GM19043 (cell line): ENCODE measurements around the gene PPP3CA.
"Not testable (repeated sequence)": the region's sequence is repeated elsewhere in the genome, so short reads cannot be mapped to it uniquely, and the experiment has no call there.

Experiments used
- ATAC-seq: cut with Tn5 transposase; IDR thresholded peaks from one replicate; pipeline ENCODE4 v1.9.1; 2021; ENCODE audit warnings: low read depth; ENCODE audit not compliant: unreplicated experiment

Gene PPP3CA

DNA sequence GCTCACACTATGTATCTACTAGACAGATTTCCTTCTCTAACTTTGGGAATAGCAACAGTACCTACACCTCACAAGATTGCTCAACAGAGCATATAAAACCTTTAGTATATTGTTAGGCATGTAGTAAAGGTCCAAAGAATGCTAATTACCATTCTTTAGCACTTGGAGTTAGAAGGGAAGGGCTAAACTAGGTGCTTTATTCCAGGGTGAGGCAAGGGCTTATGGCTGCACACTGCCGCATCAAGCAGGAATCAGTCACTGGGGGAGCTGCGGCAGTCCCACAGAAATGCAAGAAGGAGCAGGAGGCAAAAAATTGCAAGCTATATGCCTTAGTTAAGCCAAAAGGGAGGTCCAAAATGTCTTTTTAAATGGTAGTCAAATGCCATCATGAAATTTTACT, 162.7 kb downstream of the PPP3CA start:
- no peak for ATAC-seq

DNA sequence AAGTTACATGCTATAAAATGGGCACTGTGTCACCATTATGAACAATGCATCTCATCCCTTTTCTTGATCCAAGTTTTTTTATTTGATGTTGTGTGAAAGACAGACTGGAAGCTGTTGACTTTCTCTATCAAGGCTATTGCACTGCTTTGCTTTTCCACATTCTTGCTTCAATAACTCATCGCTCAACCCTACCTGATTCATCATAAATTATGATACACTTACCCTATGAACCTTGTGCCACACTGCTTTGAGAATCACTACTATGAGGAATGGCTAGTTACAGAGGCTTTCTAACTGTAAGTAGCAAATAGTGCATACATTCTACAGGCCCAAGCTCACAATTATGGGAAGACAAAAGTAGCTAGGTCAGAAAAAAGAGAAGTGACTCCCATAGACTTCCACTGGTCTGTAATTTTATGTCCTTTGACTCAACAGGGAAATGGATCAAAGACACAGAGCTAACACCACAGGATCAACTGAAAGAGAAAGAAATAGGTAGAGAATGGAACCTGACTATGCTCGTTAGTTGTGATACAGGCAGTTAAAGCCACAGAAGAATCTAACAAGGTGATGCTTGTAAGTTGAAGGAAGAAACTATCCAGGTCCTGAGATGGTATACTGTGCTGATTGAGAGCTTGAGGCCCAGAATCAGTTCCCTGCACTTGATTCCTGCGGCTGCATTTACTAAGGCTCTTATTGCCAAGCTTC, 163.5 kb downstream of the PPP3CA start:
- ATAC-seq: no peak

DNA sequence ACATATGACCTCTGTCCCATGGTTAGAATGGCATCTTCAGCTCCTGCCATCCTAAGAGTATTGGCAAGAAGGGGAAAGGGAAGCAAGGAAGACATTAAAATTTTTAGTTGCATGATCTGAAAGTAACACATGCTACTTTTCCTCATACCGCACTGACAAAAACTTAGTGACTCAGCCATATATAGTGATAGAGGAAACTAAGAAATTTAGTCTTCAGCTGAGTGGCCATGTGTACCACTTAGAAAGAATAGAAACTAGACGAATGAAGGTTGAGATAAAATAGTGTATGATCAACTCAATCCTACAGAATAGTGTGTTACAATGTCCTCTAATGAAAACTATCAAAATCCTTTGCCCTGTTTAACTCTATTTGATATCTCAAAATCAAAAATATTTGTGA, 164.1 kb downstream of the PPP3CA start:
- ATAC-seq: no peak

DNA sequence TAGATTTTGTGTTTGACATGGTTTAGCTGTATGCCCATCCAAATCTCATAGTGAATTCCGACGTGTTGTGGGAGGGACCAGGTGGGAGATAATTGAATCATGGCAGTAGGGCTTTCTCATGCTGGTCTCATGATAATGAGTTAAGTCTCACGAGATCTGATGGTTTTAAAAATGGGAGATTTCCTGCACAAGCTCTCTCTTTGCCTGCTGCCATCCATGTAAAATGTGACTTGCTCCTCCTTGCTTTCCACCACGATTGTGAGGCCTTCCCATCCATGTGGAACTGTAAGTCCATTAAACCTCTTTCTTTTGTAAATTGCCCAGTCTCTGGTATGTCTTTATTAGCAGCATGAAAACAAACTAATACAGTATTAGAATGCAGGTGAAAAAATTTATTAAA, 164.6 kb downstream of the PPP3CA start:
- ATAC-seq: not testable (repeated sequence)

DNA sequence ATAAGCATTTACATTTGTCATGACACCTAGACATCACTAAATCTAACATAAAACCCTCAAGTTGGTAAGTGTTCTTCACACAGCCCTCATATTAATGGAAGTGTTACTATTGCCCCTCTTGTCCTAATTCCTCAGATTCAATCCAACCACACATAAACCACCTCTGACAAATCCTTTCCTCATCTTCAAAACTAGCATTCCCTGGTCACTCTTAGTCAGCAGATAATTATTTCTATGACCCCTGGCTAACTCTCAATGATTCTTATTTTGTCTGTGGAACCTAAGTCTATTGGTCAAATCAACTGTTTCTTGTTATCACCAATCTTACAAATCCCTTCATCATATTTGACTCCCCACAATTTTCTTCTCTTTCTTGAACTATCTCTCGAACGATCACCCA, 168.6 kb downstream of the PPP3CA start:
- no peak for ATAC-seq

DNA sequence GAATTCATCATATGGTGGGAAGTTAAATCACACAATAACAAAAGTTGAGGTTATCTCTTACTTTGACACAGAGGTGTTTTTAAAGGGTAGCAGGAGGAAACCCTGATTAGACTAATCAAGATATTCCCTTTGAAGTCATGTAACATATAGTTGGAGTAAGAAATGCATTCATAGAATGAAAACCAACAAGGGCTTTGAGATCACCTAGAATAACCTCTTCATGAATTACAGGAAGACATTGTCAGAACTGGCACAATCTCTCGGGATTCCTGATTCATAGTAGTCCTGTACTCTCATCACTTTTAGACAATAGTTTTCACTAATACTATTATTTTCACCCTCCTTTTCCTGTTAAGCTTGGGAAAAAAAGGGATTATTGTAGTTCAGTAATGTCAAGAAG, 170.2 kb downstream of the PPP3CA start:
- ATAC-seq: no peak

DNA sequence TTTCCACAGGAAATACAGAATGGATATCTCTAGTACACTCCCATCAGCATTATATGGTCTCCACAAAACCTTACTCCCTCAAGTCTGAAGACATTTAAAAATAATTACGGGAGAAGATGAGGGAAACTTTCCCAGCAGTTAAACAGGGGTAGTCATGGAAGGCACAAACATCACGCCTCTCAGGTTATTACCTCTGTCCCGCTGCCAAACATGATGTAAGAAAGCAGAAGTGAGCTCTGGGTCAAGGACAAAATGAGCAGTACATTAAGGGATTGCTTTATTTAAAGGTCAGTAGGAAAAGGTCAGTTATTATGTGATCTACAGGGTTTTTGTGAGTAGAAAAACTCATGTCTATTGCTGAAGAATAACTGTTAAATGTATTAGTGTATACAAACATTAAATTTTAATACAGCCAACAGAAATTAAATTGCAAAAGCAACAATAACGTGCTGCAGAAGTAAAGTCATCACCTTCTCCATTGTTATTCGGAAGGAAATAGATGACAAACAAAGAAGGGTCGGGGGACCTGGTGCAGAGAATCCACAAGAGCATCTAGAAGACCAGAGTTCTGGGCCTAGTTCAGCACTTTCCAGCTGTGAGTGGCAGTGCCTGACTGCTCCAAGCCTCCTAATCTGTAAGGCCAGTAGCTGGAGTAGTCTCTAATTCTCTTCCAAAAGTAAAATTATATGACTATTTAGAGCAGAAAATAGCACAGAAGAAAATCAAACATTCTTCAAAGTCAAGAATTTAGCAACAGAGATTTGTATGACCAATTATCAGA, 171.2 kb downstream of the PPP3CA start:
- no peak for ATAC-seq

DNA sequence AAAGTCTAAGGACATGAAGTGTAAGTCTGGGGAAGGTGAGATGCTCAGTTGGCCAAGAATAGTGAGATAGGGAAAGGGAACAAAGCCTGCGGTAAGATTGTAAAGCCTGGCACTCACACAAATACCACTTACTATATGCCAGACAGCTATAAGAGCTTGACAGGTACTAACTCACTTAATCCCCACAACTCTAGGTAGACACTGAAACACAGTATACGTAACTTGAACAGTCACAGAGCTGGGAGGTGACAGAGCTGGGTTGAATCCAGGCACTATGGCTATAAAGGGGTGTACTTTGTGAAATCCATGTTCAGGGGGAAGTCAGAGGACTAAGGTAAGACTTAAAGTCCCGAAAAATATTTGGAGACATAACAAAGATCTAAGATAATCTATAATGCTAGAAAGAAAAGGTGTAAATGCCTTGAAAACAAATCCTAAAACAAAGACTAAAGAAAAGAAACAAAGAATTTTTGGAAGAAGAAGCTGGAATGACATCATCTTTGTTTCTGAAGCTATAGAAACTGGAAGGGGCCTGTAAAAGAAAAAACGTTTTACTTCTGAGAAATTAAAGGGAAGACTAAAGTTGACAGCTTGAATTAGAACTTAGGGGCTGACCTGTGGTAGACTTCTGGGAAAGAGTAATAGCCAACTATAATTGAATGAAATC, 172.5 kb downstream of the PPP3CA start:
- ATAC-seq: no peak

DNA sequence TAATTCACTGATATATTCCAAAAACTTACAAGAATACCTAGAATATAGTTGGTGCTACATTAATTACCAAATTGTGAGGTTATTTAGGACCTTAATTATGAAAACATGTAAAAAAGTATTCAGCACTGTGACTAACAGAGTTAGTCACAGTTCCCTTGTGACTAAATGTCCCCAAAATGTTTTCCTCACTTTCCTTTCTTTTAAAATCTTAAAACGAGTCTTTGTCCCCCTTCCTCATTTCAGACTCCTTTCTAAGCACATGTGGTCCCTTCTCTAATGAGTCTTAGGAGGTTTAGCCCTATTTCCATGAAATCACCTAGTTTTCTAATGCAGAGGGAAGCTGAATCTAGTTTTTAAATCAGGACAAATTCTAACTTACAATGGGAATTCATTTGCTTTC, 175.0 kb downstream of the PPP3CA start:
- no peak for ATAC-seq

DNA sequence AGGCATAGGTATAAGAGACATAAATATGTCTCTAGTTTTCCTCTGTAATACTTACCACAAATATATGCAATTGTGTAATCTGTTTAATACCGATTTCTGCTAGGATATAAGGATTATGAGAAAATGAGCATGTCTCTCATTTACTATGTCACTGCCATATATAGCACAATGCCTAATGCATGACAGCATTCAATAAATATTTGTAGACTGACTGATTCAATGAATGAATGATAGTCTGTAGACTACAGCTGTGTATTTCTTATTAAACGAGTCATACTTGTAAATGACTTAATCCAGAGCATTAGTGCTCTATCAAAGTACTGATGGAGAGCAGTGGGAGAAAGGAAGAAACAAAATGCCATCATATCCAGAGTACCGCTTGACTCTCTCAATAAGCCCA, 175.6 kb downstream of the PPP3CA start:
- no peak for ATAC-seq

DNA sequence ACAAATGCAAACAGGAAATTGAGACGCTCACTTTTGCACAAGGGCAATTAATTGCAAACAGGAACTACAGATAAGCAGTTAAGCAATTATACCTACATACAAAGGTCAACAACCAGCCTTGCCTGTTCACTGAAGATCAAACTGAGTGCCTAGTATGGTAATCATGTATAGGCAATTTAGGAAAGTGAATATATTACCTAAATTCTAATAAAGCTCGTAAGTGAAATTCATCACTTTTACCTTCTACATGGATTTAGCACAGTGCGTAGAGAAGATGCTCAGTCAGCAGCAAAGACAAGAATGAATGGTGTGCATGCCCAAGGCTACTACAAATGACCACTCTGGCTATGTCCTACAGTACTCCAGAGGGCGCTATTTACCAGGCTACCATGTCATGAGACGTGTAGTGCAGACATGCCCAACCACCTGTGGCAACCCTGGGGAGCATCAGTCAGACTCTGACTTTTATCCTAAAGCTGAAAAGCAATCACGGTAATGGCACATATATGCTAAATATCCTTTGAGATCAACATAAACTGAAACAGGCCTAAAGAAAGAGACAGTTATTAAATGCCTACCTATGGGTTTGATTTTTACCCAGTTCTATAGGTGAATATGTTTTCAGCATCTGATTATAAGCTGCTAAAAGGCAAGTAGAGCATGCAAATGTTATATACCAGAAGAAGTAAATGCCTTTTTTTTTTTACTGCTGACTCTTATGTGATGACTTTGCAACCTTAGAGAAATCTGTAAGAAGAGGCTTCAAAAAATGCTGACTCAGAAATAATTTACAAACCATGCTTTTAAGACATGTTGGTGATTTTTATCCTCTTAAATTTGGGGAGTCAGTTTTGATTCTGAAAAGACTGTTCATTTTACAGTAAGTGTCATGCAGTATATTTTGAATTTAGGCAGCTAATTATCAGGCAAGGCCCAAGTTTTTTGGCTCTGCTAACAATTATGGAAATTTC, 178.0 kb downstream of the PPP3CA start:
- ATAC-seq: peak; percentile 96

DNA sequence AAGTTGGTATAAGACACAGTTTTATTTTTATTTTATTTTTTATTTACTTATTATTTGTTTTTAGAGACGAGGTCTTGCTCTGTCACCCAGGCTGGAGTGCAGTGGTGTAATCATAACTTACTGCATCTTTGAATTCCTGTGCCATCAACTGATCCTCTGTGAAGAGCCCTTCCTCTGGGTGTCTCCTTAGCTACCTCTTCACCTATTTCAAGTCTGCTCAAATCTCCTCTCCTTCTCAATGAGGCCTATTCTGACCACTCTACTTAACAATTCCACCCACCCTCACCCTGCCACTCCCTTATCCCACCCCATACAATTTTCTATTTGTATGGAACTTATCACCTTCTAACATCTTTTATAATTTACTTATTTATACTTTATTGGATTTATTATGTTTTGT, 183.4 kb downstream of the PPP3CA start:
- ATAC-seq: no peak

DNA sequence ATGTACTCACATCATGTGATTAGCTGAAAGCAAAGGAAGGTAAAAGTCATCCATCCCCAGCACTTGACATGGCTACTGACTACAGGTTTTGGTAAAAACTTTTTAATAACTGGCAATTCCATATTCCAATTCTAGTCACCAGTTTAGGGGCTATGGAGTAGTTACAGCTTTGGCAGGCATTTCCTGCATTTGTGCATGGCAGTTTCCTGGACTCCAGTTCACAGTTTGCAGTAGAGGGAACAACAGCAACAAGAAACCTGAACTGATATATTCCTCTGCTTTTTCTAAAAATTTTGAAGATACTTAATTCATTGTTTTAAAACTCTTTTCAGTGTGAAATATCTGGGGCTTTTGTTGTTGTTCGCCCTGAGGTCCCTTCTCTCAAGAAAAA, 184.3 kb downstream of the PPP3CA start:
- ATAC-seq: no peak

DNA sequence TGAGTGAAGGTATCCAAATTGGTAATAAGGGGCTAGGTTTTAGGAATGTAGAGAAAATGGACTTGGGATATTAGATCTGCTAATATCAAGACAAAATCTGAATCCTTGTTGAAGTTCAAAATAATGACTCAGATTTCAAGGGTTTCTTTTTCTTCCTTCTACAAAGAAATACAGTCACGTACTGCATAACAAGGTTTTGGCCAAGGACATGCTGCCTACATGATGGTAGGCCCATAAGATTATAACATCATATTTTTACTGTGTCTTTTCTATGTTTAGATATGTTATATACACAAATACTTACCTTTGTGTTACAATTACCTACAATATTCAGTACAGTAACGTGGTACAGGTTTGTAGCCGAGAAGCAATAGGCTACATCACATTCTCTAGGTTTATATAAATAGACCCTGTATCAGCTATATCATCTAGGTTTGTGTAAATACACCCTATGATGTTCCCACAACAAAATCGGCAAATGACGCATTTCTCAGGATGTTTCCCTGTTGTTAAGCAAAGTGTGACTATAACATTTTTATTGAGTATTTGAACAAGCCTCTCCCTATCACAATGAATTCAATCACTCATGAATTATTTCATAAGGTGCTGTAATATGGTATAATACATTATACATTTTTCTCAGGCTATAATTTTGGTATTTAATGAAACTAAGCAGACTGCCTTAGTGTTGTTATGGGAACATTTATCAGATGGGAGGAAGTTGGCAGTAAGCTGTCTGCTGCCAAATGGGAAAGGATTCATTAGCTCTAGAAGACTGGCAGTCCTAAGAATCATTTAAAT, 186.3 kb downstream of the PPP3CA start:
- ATAC-seq: no peak

DNA sequence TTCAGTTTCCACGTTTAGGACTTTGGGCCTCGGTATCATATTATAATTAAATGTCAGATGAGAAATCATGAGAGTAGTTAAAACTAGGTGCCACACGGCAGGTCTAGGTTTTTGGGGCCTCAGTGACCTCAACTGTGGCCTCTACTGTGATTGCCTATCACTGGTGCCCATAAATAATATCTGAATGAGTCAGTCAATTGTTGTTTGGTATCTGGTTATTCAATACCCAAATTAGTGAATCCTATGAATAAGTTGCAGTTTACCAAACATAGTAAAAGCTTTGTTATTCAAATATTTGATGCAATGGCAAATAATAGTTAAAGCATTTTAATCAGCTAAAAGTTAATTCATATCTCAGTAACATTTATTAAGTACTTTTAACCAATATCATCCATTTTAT, 188.8 kb downstream of the PPP3CA start:
- ATAC-seq: no peak

DNA sequence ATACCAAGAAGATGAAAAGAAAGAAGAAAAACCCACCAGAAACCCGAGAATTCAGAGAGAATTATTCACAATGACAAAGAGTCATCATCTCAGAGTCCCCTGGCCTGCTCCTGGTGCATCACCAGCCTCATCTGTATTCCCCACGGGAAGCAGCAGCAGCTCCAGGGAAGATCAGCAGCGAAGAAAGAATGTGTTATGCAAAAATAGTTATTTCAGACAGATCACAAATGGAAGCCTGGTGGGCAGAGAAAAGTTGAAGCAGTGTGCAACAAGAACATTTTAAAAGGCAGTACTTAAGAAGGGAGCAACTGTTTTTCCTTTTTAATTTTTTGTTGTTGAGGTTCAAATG, 189.2 kb downstream of the PPP3CA start:
- no peak for ATAC-seq

DNA sequence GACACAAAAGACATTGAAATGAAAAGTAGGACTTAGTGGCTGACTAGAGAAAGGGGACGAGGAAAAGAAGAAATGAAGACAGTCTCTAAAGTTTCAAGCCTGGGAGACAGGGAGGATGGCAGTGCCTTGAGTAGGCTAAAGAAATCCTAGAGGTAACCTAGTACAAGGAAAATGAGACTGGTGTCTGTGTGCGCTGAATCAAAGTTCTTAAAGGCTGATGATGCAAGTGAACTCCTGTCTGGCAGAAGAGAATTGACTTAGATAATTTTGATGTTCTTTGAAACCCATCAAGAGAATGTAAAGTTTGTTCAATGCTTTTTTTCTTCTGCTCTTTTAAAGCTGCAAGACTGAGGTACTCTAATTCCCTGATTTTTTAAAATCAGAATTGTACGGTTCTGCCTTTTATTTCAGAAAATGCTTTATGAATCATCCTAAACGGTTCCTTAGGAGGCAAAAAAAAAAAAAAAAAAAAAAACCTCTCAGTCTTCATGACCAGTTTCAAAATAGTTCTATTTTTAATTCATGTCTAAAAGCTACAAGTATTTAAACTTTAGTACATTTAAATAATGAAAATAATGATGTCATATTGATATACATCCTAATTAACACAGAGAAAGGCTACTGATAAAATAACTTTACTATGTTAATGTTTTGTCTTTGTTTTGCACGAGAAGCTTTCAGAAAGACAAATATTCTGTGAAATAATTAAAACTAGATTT, 189.8 kb downstream of the PPP3CA start:
- ATAC-seq: no peak

DNA sequence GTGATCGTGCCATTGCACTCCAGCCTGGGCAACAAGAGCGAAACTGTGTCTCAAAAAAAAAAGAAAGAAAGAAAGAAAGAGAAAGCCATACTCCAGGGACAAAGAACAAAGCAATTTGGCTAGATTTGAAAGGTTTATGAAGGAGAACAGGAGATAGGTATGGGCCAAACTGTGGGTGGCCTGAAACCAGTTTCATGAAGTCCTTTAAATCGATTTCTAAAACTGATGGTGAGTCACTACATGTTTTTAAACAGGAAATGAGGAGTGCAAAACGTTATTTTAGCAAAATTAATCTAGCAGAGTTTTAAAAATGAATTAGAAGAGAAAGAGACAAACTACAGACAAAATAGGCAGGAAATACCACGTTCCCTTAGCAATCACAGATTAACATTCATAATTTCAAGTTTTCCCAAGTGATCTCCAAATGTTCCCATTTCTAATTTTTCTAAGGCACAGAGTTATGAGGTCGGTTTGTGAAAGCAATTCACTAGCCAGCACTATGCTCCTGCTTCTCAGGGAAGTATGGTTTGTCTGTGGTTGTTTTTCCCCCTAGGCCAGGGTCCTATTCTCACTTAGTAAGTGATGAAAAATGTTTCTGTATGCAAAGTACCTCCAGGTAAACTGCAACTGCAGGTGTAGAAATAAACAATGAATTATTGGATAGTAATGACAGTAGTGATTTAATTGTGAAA, 190.6 kb downstream of the PPP3CA start:
- ATAC-seq: no peak

DNA sequence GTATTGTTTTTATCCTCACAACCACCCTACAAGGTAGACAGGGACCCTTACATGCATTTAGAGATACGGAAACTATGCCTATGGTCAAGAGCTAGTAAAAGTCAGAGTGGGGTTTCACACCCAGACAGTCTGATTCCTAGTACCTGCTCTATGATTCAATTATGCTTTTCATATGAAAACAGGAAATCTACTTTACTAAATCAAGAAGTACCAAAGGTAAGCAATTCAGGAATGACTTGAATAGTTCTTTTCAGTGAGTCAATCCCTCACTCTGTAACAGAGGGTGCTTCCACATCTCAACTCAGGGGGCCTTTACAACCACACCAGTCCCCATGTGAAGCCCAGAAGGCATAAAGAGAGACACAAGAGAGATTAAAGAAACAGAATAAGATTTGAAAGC, 191.4 kb downstream of the PPP3CA start:
- no peak for ATAC-seq
